GM19351 (cell line): ENCODE measurements around the gene NFATC1.
A peak's percentile ranks its signal among the peaks of the same experiment; 100 is the strongest.

Experiments used
- ATAC-seq: cut with Tn5 transposase; IDR thresholded peaks from one replicate; pipeline ENCODE4 v1.9.1; 2021; ENCODE audit warnings: mild to moderate bottlenecking, moderate library complexity; ENCODE audit not compliant: unreplicated experiment

Gene NFATC1

DNA sequence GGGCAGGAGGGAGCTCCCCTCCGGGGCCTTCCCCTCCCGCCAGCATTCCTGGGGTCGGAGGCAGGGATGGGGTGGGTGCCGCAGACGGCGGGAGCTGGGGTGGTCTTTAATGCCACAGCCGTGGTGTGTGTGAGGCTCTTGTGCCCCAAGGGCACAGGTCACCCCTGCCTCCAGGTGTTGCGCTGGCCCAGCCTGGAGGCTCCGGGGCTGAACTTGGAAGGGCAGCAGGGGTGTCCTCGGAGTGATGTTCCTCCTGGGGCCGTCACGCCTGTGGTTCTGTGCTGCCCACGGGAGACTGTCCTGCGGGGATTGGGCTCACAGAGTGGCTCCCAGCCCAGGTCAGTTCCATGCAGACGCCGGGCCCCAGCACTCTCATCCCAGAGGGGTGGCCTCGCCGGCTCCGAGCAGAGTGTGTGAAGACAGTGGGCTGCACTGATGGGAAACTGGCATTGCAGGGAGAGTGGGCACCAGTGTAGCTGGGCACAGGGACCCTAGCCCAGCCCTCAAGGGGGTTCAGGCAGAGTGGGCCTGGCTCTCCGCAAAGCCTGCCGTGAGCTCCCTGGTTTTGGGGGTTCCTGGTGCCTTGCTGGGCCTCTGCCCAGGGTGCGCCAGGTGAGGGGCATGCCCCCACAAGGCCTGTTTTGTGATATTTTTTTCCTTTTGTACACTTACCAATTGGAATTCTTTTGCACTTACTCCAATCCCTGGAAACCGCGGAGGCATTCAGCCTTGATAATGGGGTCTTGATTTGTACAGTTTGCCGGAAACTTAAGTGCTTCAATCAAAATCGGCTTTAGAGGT lies 56.7 kb downstream of the NFATC1 start:
- no peak for ATAC-seq

DNA sequence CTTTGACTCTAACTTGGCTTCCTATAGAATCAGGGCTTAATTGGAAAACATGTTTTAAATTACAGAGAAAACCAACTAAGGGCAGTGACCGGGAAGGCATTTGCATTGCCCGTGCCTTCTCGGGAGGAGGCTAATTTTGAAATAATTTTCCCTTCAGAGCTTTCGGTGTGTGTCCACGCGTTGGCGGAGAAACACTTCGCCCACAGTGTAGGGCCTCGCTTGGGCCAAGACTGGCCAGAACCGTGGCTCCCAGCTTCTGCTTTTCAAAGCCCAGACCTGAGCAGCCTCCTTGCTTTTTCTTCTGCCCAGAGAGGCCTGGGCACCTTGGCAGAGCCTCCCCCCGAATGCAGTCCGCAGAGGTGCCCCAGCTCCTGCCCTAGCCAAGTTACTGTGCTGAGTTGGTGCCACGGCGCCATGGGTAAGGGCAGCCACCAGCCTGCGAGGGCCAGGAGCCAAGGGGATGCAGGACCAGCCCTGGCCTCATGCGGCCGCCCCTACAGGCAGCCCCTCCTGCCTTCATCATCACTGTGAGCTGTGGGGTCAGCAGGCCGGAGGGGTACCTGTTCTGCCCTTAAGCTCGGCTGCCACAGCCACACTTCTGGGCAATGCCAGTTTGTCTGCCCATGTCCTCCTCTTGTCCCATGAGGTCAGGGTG lies 57.4 kb downstream of the NFATC1 start:
- ATAC-seq: no peak

DNA sequence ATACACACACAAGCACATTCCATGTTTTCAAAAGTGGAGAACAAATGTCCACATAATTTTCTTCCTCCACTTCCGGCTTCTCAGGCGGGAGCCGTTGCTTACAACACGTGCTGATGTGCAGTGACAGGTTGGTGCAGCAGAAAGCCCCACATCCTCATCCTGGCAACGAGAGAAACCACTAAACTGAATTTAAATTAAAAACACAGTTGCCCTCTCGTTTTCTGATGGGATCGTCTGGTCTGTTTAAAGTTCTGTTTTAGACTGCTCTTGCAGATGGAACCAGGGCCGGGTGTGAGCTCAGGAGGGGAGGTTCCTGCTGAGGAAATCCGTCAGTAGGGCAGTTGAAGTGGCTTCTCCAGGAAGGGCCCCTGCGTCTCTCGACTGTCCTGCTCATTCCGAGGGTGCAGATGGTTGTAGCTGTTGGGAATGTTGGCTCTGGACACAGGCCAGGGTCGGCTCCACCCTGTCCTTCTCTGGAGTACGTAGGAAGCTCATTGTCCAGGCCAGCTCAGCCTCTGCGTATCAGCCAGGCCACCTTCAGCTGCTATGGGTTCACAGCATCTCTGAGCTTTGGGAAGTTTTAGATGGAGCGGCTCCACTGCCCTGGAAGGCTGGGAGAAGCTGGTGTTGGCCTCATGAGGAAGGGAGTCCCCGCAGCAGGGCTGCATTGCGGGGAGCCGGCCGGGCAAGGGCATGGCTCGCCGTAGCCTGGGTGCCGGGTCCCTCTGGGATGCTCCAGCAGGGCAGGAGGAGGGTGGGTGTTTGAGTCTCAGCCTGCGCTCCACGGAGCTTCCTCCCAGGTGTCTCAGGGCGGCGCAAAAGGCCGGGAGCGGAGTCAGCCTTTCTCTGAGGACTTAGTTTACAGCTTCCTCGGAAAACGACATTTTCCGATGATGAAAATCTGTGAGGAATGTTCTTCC lies 58.3 kb downstream of the NFATC1 start:
- ATAC-seq: no peak

DNA sequence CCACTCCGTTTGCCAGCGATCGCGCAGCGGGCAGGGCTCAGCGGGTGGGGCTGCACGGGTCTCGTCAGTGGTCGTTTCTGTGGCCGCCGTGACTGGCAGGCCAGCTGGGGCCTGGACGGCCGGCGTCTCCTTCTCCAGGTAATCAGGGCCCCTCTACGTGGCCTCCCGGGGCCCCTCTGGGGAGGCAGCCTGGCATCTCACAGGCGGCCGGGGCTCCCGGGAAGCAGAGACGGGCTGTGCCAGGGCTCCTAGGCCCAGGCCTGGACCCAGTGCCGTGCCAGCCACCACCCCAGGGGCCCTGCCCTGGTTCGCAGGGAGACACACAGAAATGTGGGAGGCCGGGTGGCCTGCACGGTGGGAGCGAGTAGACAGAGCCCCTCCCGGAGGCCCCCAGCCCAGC lies 59.5 kb downstream of the NFATC1 start:
- no peak for ATAC-seq

DNA sequence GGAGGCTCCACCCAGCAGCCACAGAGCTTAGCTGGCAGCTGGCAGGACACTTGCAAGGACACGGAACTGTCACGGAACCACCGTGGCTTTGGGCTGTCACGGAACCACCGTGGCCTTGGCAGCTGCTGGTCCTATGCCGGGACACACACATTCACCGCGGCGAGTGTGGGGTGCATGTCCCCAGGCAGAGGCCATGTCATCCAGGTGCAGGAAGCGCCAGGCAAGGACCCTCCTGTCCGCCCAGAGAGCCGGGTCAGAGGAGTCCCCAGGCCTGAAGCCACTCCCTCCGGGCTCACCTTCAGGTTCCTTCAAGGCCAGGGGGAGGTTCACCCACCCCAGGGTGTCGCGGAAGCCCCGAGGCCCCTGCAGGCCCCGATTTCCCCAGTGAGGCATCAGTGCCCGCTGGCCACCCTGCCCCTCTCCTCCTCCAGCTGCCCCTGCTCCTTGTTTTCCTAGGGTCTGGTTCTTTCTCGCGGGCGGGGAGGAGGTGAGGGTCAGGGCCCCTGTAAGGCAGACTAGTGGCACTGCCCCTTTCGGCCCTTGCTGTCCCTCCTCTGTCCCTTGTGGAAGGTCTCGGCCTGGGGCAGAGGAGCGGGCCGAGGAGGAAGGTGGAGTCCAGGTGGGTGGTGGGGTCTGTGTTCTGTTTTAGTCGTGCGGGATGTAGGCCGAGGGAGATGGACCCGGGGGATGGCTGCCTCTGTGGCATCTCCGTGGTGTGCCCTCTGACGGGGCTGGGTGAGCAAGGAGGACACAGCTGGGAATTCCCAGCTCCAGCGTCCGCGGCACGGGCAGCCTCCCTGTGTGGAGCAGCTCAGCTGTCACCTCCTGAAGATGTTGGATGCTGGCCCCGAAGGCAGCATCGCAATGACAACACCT lies 60.6 kb downstream of the NFATC1 start:
- ATAC-seq: no peak

DNA sequence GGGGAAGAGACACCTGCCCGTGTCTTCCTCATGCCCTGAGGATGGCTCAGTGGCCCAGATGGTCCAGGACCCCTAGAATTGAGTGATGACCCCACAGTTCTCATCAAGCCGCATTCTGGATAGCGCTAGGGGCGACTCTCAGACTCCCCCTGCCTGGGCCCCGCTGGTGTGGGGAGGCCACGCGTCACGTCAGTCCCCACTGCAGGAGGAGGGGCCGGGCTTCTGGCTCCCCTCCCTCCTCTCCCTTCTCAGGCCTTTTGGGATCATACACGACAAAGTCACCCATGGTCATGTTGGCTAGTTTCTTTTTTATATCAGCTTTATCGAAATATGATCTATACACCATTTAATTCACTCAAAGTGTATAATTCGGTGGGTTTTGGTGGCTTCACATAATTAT lies 61.5 kb downstream of the NFATC1 start:
- ATAC-seq: no peak

DNA sequence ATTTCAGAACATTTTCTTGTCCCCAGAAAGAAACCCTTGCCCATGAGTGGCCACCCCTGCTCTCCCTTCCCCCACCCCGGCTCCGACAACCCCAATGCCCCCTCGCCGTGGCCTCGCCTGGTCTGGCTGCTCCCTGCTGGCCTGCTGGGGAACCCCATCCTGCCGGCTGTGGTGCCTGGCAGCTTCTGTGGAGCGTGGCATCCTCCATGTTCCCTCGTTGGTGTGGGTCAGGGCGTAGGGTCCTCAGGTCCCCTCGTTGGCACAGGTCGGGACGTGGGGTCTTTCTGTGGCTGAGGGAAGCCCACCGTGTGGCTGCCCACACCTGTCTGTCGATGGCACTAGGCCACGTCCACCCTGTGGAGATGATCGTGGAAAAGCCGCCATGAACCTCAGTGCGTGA lies 61.9 kb downstream of the NFATC1 start:
- ATAC-seq: no peak

DNA sequence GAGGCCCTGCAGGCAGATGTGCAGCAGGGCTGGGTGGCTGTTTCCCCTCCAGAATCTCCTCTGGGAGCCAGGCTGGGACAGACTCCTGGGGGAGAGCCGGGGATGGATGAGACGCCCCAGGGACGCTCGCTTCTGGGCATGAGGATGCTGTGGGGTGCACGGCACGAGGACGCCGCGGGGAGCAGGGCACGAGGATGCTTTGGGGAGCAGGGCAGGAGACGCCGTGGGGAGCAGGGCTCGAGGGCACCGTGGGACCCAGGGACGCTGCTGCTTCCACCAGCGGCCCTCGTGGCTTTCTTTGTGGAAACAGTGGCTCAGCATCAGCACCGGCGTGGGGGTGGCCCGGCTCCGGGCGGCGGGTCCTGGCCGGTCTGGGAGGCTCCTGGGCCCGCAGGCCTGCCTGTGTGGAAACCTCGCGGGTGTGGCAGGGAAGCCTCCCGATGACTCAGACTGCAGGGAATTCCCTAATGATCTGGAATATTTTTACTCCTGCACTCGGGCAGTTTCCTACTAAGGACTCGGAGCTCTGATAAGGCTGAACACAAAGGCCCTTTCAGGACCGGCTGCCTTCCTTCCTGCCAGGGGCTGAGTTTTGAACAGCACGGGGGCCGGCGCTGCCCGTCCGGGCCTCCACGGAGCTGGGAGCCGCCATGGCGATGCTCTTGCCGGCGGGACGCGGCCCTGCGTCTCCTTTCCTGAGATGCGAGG lies 62.6 kb downstream of the NFATC1 start:
- ATAC-seq: no peak

DNA sequence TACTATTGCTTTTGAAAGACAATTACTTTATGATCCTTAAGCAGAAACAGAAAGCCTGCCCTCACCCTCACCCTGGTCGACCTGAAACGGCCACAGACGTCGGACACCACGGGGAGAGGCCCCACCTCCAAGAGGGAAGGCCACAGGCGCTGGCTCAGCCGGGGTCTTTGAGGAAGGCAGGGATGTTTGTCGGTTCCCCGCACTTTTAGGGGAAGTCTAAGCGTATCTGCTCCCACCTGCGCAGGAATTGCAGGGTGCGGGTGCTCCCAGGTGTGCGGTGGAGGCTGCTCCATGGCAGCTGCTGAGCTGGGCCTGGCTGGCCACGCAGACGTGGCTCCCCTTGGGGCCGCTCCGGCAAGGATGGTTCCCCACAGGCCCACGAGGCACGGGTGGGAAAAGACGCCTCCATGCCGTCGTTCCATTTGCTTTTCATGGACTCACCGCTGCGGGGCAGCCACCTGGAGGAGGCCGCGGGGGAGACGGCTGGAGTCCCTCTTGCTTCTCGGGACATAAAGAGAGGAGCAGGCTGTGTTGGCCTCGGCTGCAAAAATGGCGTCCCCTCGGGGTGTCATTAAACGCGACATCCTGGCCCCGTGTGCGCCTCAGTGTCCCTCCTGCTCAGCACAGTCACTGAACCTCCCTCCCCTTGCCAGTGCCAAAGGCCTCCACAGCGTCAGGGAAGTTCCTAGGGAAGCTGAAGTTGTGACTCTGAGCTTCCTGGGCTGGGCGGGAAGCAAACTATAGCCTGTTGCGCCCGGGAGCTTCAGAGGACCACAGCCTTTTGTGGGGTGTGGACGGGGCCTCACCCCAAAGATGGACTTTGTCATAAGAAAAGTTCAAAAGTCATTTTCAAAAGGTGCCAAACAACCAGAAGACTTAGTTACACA lies 63.4 kb downstream of the NFATC1 start:
- no peak for ATAC-seq

DNA sequence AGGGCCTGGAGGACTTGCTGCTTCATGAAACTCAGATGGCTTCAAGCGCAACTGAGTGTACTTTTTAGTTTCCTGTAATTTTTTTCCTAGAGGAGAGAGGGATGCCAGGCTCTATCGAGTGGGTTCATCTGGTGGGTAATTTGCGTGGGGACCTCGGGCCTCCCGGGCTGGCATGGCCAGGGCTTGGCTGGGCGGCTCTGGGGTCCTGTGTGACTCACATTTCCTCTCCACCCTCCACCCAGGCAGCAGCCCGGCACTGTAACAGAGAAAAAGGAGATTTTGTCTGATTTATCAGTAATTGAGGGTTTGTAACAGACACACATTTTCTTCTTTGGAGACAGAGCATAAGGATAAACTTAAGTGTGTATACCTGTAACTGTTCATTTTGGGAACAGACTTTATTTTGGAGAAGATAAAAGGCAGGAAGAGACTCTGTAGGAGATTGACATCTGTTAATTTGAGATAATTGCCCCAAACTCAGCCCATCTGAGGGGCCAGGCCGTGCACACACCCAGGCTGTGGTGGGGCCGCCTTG lies 64.3 kb downstream of the NFATC1 start:
- ATAC-seq: peak; percentile 35

DNA sequence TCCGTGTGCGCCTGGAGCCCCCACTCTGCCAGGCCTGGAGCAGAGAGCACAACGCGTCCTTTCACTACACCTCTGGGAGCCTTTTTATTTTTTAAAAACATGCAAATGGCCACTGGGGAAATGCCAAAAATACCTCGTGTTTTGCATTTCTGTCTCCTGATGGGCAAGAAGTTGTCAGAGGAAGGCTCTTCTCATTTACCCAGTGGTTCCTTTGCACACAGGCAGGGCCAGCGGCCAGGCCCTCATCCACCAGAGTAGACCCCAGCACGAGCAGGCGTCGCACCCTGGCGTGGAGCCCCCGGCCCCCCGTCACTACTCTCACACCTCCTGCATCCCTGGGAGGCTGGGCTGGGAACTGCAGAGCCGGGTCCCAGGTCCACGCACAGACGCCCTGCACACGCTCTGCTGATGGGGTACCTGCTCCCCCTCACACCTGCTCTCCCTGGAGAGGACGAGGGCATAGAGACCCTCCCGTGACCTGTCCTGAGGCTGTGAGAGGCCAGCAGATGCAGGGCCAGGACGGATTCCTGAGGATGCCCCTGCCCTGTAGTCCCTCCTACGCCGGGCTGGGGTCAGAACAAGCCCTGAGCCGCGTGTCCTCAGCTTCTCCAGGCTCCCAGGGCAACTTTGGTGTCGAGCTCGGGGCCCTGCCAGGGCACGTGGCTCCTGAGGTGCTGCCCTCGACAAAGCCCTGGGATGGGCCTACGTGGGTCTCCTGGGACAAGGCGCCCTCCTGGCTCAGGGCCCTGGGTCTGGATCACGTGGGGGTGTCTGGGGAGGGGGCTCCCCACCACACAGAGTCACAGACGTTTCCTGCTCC lies 65.0 kb downstream of the NFATC1 start:
- ATAC-seq: peak; percentile 70

DNA sequence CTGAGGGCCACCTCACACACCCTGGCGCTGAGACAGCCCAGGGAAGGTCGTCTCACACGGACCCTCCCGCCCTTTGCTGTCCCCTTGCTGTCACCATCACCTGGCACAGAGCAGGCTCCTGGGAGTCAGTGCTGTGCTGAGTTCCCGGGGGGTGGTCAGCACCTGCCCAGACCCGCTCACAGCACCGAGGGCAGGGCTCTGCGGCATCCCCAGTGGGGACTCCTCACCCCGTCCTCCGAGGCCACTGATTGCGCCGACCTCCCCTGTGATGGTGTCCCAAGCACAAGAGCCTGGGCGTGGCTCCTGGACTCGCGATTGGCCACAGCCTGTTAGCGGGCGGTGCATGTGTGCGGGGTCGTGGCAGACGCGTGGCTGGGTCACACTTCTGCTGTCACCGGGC lies 65.9 kb downstream of the NFATC1 start:
- ATAC-seq: no peak

DNA sequence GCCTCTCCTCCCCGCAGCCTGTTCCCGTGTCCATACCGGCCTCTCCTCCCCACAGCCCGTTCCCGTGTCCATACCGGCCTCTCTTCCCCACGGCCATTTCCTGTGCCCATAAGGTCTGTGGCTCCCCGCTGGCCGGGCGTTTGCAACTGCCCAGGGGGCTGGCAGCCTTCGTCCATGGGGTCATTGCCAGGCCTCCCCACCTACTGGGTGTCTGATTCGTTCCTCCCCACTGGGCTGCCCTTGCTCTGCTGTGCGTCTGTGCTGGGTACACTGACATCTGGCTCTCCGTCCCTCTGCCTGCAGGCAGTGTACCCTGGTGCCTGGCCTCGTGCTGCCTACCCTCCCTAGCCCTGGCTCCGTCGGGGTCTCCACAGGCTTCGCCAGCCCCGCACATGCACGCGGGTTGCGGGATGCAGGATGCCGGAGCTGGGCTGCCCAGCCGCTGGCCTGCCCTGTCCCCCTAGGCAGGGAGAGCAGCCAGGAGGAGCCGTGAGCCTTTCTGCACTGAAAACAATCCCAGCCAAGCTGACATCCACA lies 67.8 kb downstream of the NFATC1 start:
- ATAC-seq: no peak

DNA sequence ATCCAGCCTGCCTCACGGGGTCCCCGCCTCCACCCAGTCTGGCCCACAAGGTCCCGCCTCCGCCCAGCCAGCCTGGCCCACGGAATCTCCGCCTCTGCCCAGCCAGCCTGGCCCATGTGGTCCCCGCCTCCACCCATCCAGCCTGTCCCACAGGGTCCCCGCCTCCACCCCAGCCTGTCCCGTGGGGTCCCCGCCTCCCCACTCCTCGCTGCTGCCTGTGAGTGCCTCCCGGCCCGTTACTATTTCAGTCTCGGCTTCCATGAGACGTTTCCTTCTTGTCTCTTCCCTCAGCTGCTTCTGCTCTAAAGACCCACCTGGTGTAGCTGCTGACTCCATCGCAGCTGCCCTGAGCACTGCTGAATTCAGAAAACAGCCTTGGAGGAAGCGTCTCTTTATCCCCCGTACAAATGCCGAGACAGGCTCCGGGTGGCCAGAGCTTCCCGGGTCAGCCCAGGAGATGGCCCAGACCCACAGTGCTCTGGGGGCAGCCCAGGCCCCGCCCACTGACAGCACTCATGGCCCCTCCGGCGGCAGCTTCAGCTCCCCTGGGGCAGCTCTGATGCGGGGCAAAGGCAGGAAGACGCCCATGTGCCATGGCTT lies 69.8 kb downstream of the NFATC1 start:
- ATAC-seq: peak; percentile 68

DNA sequence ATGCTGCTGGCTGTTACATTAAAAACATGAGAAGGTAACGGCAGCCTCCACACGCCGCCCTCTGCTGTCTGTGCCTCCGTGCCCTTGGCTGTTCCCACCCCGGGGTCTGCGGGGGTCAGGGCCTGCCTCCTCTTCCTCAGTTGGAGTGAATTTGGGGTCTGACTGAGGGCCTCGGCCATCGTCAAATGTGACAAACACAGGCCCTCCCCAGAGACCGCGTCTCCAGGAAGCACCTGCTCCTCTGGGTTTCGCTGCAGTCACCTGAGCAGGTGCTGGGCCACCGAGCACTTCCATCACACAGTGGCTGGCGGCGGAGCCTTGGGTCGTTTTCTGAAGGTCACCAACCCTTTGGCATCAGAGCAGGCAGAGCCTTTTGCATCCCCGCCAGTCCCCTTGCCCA lies 70.9 kb downstream of the NFATC1 start:
- peak; percentile 50 for ATAC-seq

DNA sequence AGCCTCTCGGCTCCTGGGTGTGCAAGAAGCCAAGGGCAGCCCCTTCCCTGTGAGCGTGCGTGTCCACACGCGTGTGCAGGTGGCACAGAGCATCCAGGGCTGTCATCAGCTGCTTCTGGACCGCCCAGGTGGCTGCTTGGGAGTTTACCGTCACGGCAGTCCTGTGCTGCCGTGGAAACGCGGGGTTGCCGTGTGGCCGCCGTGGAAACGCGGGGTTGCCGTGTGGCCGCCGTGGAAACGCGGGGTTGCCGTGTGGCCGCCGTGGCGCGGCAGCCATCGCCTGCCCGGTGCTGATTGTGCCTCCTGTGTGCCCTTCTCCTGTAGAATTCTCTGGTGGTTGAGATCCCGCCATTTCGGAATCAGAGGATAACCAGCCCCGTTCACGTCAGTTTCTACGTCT lies 71.4 kb downstream of the NFATC1 start:
- ATAC-seq: no peak

DNA sequence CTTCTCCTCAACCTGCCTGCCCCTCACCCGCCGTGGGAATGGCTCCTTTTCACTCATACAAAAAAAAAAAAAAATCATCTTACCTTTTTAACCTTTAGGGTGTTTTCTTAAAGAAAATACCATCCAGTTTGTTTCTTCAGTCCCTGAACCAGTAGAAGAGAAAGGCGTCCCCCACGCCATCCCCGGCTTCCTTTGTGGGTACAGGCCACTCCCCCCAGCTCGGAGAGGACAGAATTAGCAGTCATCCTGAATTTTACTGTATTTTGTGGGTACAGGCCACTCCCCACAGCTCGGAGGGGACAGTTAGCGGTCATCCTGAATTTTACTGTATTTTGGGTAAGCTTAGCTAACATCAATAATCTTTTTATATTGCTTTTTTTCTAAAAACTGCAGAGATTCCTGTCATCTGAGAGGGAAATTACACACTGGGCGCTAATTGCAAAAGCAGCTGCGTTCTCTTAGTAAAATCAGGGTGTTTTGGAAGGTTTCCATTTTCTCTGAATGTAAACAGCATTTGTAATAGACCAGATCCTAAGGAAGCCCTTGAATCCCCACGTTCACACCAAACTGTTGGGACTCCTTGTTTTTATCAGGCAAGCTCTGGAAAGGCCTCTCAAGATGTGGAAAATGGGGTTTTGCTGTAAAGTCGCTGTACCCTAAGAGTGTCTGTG lies 72.5 kb downstream of the NFATC1 start:
- no peak for ATAC-seq
